SK-N-SH treated with all-trans-retinoic acid at 6 μM for 48 hours (cell line): ENCODE data around the gene MTCL3.

ENCODE experiments used
- ATAC-seq: fragments of 200-7000 bp; cut with Tn5 transposase; 3 replicates; pipeline ENCODE4 v1.9.1; 2020; ENCODE audit warnings: mild to moderate bottlenecking, moderate library complexity
- ARNTL ChIP-seq: fragments of 450-650 bp; formaldehyde crosslinking; IDR thresholded peaks from 2 replicates; pipeline ENCODE4 v1.5.0; 2020; ENCODE audit warnings: low read depth, mild to moderate bottlenecking, moderate library complexity, borderline replicate concordance
- BACH2 ChIP-seq: fragments of 250-450 bp; sonication (Bioruptor Pico); IDR thresholded peaks from 2 replicates; pipeline ENCODE4 v1.9.0; 2021; ENCODE audit warnings: mild to moderate bottlenecking, borderline replicate concordance
- CREB5 ChIP-seq: fragments of 250-450 bp; sonication (Bioruptor Pico); IDR thresholded peaks from 2 replicates; pipeline ENCODE4 v1.5.1; 2020; ENCODE audit warnings: low read depth, mild to moderate bottlenecking, moderate library complexity
- CSDC2 ChIP-seq: fragments of 250-450 bp; sonication (Bioruptor Pico); IDR thresholded peaks from 2 replicates; pipeline ENCODE4 v1.5.0; 2020; ENCODE audit warnings: mild to moderate bottlenecking, moderate library complexity
- ESRRG ChIP-seq: fragments of 250-450 bp; sonication (Bioruptor Pico); IDR thresholded peaks from 2 replicates; pipeline ENCODE4 v1.6.1; 2021; ENCODE audit warnings: mild to moderate bottlenecking
- ISL1 ChIP-seq: fragments of 250-450 bp; sonication (Bioruptor Pico); IDR thresholded peaks from 2 replicates; pipeline ENCODE4 v2.1.2; 2022; ENCODE audit warnings: mild to moderate bottlenecking, moderate library complexity
- OSR1 ChIP-seq: fragments of 250-450 bp; sonication (Bioruptor Pico); IDR thresholded peaks from 2 replicates; pipeline ENCODE4 v1.8.0; 2022; ENCODE audit warnings: moderate library complexity, mild to moderate bottlenecking, inconsistent platforms
- PATZ1 ChIP-seq: fragments of 250-450 bp; sonication (Bioruptor Pico); IDR thresholded peaks from 2 replicates; pipeline ENCODE4 v1.8.0; 2020; ENCODE audit warnings: mild to moderate bottlenecking, moderate library complexity, borderline replicate concordance
- PPARA ChIP-seq: fragments of 250-450 bp; sonication (Bioruptor Pico); IDR thresholded peaks from 2 replicates; pipeline ENCODE4 v1.5.0; 2020; ENCODE audit warnings: mild to moderate bottlenecking, borderline replicate concordance
- SNAI2 ChIP-seq: fragments of 250-450 bp; sonication (Bioruptor Pico); IDR thresholded peaks from 2 replicates; pipeline ENCODE4 v1.5.0; 2020; ENCODE audit warnings: mild to moderate bottlenecking, moderate library complexity
- TCF4 ChIP-seq: fragments of 250-450 bp; sonication (Bioruptor Pico); IDR thresholded peaks from 2 replicates; pipeline ENCODE4 v1.8.0; 2021; ENCODE audit warnings: mild to moderate bottlenecking, moderate library complexity, borderline replicate concordance
- TOX ChIP-seq: fragments of 250-450 bp; sonication (Bioruptor Pico); IDR thresholded peaks from 2 replicates; pipeline ENCODE4 v1.8.0; 2021; ENCODE audit warnings: mild to moderate bottlenecking, moderate library complexity, borderline replicate concordance
- ZC3H10 ChIP-seq: fragments of 250-450 bp; sonication (Bioruptor Pico); IDR thresholded peaks from 2 replicates; pipeline ENCODE4 v1.5.1; 2021; ENCODE audit warnings: mild to moderate bottlenecking, moderate library complexity
- ZFP3 ChIP-seq: fragments of 250-450 bp; sonication (Bioruptor Pico); IDR thresholded peaks from 2 replicates; pipeline ENCODE4 v1.5.0; 2020; ENCODE audit warnings: mild to moderate bottlenecking, moderate library complexity
- ZFP30 ChIP-seq: fragments of 450-650 bp; formaldehyde crosslinking; IDR thresholded peaks from 2 replicates; pipeline ENCODE4 v1.5.0; 2022; ENCODE audit warnings: mild to moderate bottlenecking, moderate library complexity
- ZNF565 ChIP-seq: fragments of 450-650 bp; formaldehyde crosslinking; conservative IDR thresholded peaks from 2 replicates; pipeline ENCODE4 v1.5.0; 2020; ENCODE audit warnings: low read depth, mild to moderate bottlenecking, moderate library complexity
- ZNF70 ChIP-seq: fragments of 450-650 bp; formaldehyde crosslinking; IDR thresholded peaks from 2 replicates; pipeline ENCODE4 v1.5.0; 2020; ENCODE audit warnings: mild to moderate bottlenecking, moderate library complexity
- TF ChIP-seq, protein P1 (sequence below): fragments of 250-450 bp; sonication (Bioruptor Pico); IDR thresholded peaks from 2 replicates; pipeline ENCODE4 v1.5.1; 2021; ENCODE audit warnings: mild to moderate bottlenecking, moderate library complexity
- TF ChIP-seq, protein P2 (sequence below): fragments of 250-450 bp; sonication (Bioruptor Pico); IDR thresholded peaks from 2 replicates; pipeline ENCODE4 v1.5.0; 2020; ENCODE audit warnings: mild to moderate bottlenecking, moderate library complexity

MTCL3 gene

DNA sequence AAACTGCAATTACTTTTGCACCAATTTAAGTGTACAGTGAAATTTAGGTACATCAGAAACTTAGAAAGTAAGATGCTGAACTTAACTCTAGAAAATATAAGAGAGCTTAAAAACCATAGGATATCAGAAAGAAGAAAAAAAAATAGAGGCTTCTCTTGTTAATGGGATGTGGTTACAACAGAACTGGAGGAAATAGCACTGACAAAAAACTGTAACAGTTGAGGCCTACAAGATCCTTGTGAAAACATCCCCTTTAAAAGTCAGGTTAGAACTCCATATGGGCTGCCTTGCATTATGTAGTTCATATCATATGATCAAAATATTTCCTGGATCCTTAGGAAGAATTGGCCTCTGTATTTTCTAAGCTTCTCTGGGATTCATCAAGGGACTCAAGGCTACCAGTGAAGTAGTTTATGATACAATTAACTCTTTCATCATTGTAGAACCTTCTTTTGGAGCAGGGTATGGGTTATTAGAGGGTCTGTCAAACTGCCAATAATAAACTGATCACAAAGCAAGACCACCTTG lies 24.8 kb downstream of the MTCL3 start:
- ATAC-seq: no peak
- TF ChIP-seq BACH2 (no peak), ZNF70 (CRISPR knock-in tag) (no peak), ZC3H10 (CRISPR knock-in tag) (no peak)
- TF ChIP-seq, all 23 proteins: peak for 0

GRCh38 chr6:127489248-127489647 lies 29.9 kb downstream of the MTCL3 start:
- TF ChIP-seq BACH2 (no peak), TCF4 (CRISPR knock-in tag) (no peak), ESRRG (CRISPR knock-in tag) (no peak), SNAI2 (CRISPR knock-in tag) (no peak), CREB5 (CRISPR knock-in tag) (no peak), PPARA (no peak), ARNTL (CRISPR knock-in tag) (no peak), ISL1 (CRISPR knock-in tag) (no peak), ZC3H10 (CRISPR knock-in tag) (no peak), ZFP30 (no peak), OSR1 (no peak)
- TF ChIP-seq, protein P1, sequence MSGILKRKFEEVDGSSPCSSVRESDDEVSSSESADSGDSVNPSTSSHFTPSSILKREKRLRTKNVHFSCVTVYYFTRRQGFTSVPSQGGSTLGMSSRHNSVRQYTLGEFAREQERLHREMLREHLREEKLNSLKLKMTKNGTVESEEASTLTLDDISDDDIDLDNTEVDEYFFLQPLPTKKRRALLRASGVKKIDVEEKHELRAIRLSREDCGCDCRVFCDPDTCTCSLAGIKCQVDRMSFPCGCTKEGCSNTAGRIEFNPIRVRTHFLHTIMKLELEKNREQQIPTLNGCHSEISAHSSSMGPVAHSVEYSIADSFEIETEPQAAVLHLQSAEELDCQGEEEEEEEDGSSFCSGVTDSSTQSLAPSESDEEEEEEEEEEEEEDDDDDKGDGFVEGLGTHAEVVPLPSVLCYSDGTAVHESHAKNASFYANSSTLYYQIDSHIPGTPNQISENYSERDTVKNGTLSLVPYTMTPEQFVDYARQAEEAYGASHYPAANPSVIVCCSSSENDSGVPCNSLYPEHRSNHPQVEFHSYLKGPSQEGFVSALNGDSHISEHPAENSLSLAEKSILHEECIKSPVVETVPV (CRISPR knock-in tag): no peak
- TF ChIP-seq, protein P2, sequence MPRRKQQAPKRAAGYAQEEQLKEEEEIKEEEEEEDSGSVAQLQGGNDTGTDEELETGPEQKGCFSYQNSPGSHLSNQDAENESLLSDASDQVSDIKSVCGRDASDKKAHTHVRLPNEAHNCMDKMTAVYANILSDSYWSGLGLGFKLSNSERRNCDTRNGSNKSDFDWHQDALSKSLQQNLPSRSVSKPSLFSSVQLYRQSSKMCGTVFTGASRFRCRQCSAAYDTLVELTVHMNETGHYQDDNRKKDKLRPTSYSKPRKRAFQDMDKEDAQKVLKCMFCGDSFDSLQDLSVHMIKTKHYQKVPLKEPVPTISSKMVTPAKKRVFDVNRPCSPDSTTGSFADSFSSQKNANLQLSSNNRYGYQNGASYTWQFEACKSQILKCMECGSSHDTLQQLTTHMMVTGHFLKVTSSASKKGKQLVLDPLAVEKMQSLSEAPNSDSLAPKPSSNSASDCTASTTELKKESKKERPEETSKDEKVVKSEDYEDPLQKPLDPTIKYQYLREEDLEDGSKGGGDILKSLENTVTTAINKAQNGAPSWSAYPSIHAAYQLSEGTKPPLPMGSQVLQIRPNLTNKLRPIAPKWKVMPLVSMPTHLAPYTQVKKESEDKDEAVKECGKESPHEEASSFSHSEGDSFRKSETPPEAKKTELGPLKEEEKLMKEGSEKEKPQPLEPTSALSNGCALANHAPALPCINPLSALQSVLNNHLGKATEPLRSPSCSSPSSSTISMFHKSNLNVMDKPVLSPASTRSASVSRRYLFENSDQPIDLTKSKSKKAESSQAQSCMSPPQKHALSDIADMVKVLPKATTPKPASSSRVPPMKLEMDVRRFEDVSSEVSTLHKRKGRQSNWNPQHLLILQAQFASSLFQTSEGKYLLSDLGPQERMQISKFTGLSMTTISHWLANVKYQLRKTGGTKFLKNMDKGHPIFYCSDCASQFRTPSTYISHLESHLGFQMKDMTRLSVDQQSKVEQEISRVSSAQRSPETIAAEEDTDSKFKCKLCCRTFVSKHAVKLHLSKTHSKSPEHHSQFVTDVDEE (CRISPR knock-in tag): no peak
- no peak for ATAC-seq

- ATAC-seq: no peak
- no peak for TF ChIP-seq BACH2
- TF ChIP-seq PATZ1 (CRISPR knock-in tag): no peak
- no peak for TF ChIP-seq TCF4 (CRISPR knock-in tag)
- TF ChIP-seq ZNF565 (CRISPR knock-in tag): no peak
- TF ChIP-seq TOX (CRISPR knock-in tag): no peak
- TF ChIP-seq, protein P2 (CRISPR knock-in tag): no peak
- no peak for TF ChIP-seq OSR1
- no peak for TF ChIP-seq ZNF70 (CRISPR knock-in tag)
- no peak for TF ChIP-seq ZFP3 (CRISPR knock-in tag)
- no peak for TF ChIP-seq CSDC2 (CRISPR knock-in tag)
- no peak for TF ChIP-seq ESRRG (CRISPR knock-in tag)
- TF ChIP-seq, all 23 proteins: peak for 0
Observed at GRCh38 chr6:127486934-127487333, 32.2 kb downstream of the MTCL3 start.
